Stimulated activated CD4-positive, alpha-beta T cell treated with anti-CD3 and anti-CD28 coated beads, Interleukin-4, amount 100 ng/mL, for 48 hours (primary cell): ENCODE data around the gene BBS9.
"Not testable (repeated sequence)": the region's sequence is repeated elsewhere in the genome, so short reads cannot be mapped to it uniquely, and the experiment has no call there.

ENCODE experiments used
- DNase-seq, 2 donors: peaks; one replicate each; pipeline ENCODE4 v3.0.0-alpha.2; 2020; ENCODE audit warnings: low read depth in 2 of 2

The BBS9 gene

DNA sequence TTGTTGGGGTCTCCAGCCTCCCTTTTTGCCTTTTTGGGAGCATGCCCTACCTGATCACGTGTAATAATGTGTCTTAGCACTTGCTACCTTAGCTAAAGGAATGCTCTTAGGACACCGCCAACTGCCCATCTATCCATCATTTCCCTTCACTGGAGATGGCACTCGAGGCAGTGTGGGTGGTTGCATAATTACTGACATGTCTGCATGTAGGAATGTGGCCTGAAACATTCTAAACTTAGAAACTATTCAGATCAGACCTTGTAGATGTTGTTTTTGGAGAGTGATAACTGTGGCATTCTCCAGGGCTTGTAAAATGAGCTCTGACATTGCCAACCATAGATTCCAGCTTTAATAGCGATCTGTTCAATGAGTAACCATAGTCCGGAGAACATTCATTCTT is 365.8 kb downstream of the BBS9 start:
- DNase-seq: no peak

GRCh38 chr7:33497051-33497450 is 367.7 kb downstream of the BBS9 start:
- no peak for DNase-seq

DNA sequence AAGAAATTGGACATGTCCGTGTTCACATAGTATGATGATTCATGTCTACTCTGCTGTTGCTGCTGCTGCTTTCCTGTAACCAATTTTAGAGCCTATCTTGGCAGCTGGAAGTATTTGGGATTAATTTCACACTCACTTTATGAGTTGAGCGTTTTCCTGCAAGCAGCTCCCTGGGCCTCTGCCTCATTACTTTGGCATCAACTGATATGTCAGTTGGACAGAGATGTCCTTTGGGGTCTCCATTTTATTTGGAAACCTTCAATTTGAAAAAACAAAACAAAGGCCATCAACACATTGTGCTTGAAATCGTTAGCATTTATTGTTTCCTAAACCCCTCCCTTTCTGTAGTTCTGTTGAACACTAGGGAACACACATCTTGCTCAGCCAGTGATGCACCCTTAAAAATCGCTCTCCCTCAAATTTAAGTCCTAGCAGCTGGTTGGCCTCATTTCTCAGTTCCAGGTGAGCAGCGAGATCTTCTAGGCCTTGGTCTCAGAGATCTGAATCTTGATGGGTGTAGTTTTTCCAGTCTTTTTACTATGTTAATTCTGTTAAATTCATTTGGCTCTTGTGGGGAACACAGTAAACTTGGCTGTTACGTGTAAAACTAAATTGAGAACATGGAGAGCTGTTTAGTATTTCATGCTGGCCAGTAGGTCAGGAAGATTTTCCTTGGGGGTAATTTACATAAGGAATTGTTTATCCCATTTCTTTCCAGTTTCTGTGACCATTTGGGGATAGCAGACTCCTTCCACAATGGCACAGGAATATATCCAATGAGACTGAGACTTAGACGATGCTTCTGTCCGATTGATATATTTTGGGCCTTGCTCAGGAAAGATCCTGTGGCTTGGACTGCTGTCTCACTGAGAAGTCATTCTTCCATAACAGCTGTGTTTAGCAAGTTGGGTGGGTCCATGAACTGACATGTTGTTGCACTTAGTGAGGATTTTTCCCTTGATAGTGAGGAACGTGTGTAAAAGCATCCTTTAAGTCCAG is 371.6 kb downstream of the BBS9 start:
- no peak for DNase-seq

GRCh38 chr7:33503014-33503413 is 373.6 kb downstream of the BBS9 start:
- no peak for DNase-seq

GRCh38 chr7:33503736-33504135 is 374.4 kb downstream of the BBS9 start:
- DNase-seq: no peak

DNA sequence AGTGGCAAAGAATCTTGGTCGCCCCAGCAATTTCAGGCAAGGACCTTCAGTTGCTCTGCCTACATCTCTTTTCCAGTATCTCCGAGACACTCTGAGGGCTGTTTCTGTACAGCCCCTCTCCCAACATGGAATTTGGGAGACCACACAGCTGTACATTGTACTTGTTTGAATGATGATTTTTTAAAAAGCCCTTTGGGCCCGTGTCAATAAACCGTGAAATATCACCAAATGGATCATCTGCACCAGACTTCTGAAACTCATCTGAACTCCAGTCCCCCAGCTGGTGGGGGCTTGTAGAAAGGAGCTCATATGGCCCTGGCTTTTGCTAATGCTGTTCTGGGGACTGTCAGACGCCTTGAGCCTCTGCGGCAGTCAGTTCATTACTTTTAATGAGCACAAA is 374.9 kb downstream of the BBS9 start:
- no peak for DNase-seq

GRCh38 chr7:33509206-33509605 is 379.8 kb downstream of the BBS9 start:
- DNase-seq: no peak

- no peak for DNase-seq
These were observed 382.4 kb downstream of the BBS9 start for GRCh38 chr7:33511778-33512177.

DNA sequence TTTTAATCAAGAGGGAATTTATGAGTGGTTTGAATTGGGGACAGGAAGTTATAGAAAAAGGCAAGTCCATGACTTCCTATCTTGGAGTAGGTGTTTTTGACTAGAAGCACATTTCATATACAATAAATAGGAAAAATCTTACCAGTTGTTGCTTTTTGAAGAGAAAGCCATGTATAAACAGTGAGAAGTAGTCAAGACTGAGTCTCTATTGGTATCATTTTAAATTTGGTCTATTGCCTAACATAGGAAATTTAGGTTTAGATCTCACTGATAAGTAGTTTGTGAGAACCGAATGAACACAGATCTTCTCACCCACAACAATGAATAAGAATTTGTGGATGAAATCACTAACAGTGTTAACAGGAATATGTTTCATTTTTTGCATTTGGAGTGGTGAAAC is 387.2 kb downstream of the BBS9 start:
- DNase-seq: no peak

- no peak for DNase-seq
These were observed 387.8 kb downstream of the BBS9 start for GRCh38 chr7:33517191-33517590.

DNA sequence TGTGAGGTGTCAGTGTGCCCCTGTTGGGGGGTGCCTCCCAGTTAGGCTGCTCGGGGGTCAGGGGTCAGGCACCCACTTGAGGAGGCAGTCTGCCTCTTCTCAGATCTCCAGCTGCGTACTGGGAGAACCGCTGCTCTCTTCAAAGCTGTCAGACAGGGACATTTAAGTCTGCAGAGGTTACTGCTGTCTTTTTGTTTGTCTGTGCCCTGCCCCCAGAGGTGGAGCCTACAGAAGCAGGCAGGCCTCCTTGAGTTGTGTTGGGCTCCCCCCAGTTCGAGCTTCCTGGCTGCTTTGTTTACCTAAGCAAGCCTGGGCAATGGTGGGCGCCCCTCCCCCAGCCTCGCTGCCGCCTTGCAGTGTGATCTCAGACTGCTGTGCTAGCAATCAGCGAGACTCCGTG is 397.6 kb downstream of the BBS9 start:
- DNase-seq: not testable (repeated sequence)

DNA sequence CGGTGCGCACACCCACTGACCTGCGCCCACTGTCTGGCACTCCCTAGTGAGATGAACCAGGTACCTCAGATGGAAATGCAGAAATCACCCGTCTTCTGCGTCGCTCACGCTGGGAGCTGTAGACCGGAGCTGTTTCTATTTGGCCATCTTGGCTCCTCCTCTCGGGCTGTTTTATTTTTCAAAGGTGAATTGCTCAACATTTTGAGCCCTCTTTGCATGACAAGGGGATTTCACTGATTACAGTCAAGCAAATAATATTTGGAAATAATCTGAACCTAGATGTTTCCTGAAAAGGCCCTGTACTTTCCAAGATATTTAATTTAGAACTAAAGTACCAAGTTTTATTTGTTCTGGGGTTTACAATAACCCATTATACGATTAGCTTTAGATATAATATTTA is 398.2 kb downstream of the BBS9 start:
- not testable (repeated sequence) for DNase-seq

GRCh38 chr7:33529070-33529469 is 399.7 kb downstream of the BBS9 start:
- no peak for DNase-seq

DNA sequence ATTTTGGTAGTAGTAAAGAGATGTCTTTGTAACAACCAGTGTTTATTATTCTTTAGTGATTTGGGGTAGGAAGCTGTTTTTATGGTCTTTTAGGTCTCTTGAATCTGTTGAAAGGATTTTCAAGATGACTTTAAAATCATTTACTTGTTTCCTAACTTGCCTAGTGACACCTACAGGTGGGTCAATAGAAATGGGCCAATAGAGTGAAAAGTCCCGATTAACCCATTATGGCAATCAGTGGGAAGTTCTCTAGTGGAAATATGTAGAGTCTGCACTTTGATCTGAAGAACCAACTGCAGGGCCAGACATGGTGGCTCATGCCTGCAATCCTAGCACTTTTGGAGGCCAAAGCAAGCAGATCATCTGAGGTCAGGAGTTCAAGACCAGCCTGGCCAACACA is 401.3 kb downstream of the BBS9 start:
- DNase-seq: no peak

DNA sequence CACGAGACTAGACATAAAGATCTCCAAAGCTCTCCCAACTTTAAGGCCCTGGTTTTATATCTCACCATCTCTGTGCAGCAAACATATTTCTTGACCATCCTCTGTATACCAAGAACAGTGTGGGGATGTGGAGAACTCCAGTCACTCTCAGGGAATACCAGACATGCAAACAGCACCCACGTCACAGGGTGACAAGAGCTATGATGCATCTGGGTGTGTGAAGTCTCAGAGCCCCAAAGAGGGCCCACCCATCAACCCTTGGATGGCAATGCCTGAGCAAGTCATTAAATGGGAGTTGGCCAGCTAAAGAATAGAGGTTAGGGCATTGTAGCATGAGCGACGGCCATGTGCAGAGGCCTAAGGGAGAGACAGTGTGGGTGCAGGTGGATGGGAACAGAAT is 402.5 kb downstream of the BBS9 start:
- no peak for DNase-seq

DNA sequence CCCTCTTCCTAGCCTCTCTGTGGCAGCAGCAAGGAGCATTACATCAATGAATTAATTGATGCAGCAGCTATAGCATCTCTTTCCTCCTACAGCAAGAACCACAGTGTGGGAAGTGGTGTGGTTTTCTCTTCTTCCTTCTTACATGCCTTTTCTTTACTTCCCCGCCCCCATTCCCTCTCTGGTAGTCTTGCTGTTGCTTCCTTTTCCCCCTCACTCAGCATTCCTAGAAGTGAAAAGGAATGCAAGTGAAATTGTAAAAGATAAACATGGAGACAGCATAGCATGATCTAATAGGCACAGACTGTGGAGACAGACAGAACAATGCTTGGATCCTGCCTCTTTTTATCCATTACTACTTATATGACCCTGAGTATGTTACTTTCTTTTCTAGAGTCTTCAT is 405.5 kb downstream of the BBS9 start:
- DNase-seq: no peak

- DNase-seq: no peak
These were observed 406.6 kb downstream of the BBS9 start for GRCh38 chr7:33535989-33536388.

GRCh38 chr7:33536398-33537103 is 407.2 kb downstream of the BBS9 start:
- no peak for DNase-seq

DNA sequence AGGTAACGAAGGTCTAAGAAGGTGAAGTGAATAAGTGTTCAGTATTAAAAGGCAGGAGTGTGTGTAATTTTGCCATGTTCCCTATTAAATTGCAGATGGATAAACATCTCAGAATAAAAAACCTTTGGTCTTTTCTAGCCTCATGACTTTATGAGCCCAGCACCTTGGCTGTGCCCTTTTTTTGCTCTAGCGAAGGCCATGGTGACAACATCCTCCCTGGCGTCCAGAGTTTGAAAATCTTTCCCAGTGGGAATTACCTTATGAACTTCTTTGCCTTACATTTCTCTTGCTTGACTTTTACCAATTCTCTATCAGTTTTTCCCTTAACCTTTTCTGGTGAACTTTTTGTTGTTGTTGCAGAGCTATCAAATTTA is 407.7 kb downstream of the BBS9 start:
- no peak for DNase-seq

- DNase-seq: no peak
These were observed 409.8 kb downstream of the BBS9 start for GRCh38 chr7:33539198-33539597.

- no peak for DNase-seq
These were observed 410.5 kb downstream of the BBS9 start for GRCh38 chr7:33539659-33540400.

GRCh38 chr7:33547880-33548279 is 418.5 kb downstream of the BBS9 start:
- DNase-seq: no peak
